NCI-H1048 (cell line): ENCODE measurements around the gene MAPRE3.

Experiments
- DNase-seq: peaks from one replicate; lab custom pipeline; 2025; lab: John Stamatoyannopoulos, UW

Gene MAPRE3

GRCh38 chr2:26950246-26950645, 20.2 kb upstream of the MAPRE3 start:
- no peak for DNase-seq

DNA sequence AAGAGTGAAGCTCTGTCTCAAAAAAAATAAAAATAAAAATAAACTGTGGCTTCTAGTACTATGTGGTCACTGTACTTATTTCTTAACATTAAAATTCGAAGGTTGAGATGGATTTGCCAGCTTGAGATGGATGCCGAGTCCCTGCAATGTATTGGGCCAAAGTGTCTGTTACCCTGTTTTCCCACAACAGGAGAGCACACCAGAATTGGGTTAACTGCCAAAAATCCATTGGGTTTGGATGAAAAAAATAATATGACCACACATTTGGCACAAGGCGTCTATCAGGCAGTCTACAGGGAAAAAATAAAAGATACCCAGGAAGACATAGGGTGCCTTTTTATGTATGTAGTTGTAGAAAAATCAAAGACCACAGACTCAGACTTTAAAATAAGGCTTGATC, 19.2 kb upstream of the MAPRE3 start:
- no peak for DNase-seq

DNA sequence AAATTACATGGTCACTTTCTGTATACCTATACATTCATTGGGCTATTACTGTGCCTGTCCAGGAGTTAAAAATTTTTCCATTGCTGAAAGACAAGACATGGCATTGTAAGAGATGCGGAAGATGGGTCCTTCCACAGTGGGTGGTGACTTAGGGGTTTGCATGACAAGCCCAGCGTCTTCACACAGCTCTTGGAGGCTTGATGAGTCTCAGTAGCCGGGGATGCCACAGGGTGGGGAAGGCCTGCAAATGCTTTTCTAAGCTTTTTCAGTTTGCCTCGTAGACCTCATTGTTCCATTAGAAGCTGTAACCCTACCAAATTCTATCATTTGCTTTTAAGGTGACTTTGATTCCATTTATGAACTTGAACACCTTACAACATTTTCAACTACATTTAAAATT, 18.1 kb upstream of the MAPRE3 start:
- DNase-seq: no peak

DNA sequence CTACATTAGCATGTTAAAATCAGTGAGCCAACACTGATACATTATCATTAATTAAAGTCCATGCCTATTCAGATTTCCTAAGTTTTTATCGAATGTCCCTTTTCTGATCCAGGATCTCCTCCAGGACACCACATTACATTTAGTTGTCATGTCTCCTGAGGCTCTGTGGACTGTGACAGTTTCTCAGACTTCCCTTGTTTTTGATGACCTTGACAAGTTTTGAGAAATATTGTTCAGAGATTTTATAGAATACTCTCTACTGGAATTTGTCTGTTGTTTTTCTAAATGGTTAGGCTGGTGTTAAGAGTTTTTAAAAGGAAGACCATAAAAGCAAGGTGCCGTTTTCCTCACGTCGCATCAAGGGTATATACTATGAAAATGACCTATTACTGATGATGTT, 16.3 kb upstream of the MAPRE3 start:
- no peak for DNase-seq

DNA sequence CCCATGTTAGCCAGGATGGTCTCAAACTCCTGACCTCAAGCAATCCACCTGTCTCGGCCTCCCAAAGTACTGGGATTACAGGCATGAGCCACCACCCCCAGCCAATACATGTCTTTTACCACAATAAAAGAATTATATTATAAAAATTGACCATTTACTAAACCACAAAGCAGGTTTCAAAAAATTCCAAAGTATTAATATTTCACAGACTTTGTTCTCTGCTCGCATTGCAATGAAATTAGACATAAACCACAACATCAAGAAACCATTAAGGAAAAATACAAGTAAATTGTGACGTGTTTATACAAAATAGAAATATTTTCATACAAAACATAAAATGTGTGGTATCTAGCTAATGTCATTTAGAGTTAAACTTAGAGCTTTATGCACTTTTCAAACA, 13.4 kb upstream of the MAPRE3 start:
- DNase-seq: no peak

GRCh38 chr2:26957534-26957933, 12.9 kb upstream of the MAPRE3 start:
- DNase-seq: no peak

GRCh38 chr2:26959331-26959730, 11.1 kb upstream of the MAPRE3 start:
- DNase-seq: no peak

DNA sequence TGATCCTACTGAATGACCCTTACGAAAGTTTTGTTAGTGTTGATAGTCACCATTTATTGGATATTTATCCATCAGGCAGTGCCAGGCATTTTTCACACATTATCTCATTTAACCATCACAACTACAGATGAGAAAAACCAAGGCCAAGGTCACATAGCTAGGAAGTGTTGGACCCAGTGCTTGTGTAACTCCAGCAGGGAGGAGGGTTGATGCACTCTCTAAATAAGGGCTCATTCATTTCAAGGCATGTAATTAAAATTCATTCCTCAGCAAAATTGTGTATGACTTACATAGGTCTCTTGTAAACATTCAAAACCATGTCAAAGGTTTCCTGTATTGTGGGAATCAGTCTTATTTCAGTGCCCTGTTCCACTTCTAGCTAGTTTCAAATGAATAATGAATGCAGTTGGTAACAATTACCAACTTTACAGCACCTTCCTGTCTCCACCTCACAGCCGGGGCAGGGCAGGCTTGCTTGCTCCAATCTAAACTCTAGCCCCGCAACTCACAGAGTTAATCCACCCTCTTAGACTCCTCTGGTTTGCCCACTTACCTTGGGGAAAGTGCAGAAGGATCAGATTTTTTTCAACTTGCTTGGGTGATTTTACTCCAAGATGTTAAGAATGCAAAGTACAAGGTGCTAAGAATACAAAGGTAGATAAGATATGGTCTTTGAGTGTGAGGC, 5.8 kb upstream of the MAPRE3 start:
- DNase-seq: no peak

DNA sequence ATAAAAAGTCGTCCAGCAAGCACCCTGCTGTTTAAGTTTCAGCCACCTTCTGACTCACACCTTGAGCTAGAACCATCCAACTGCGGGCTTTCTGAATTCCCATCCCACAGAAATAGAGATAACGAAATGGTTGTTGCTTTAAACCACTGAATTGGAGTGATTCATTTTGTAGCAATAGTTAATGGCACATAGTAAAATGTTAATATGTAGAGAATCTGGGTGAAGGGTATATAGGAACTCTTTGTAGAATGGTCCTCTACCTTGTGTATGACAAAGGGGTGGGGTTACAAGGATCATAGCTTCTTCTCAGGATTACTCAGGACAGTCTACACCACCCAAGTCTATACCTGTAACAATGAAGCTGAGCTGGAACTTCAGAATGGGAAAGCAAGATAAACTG, 2.4 kb upstream of the MAPRE3 start:
- DNase-seq: no peak

- DNase-seq: no peak
Measured at GRCh38 chr2:26969077-26969844, 1.2 kb upstream of the MAPRE3 start.

DNA sequence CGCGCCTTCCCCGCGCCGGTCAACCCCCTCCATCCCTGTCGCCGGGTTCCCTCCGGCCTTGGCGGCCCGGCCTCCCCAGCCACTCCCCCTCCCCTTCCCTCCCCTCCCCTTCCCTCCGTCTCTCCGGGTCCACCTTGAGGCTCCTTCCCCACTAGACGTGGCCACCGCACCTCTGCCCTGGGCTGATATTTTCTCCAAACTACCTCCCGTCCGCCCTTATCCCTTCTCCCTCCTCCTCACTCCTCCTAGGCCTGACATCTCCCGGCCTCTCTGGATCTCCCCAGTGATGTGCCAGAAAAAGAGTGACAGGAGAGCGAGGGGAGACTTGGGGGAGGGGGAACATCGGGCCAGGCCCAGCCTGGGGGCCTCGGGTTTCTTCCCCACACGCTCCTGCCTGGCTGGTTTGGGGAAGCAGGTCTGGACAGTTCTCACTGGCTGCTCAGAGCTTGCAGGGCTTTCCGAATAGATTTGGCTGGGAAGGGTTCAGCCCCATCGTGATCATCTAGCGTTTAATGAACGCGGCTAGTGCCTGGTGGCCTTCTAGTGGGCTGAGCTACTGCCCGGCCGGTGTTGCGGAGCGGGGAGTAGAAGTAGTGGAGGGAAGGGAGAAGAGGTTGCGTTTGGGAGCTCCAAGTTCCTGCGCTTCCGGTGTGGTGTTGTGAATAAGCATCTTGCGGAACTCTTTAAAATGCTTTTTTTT, 641 bp downstream of the MAPRE3 start:
- DNase-seq: no peak

- no peak for DNase-seq
Measured at GRCh38 chr2:26971911-26972786, 1.7 kb downstream of the MAPRE3 start.

DNA sequence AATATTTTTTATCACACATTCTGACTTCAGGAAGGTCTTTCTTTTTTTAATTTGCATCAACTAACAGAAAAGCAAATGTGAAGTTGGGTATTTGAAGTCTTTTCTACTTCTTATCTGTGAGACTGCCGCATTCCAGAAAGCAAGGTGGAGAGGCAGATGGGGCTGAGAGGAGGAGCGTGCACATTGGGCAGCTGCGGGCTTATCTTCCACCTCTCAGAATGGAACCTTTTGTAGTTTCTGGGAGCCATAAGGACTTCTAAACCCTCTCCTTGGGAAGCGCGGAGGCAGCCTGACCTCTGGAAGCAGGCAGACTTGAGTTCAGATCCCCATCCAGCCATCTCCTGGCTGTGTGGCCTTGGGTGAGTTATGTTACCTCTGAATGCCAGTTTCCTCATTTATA, 3.9 kb downstream of the MAPRE3 start:
- DNase-seq: no peak

DNA sequence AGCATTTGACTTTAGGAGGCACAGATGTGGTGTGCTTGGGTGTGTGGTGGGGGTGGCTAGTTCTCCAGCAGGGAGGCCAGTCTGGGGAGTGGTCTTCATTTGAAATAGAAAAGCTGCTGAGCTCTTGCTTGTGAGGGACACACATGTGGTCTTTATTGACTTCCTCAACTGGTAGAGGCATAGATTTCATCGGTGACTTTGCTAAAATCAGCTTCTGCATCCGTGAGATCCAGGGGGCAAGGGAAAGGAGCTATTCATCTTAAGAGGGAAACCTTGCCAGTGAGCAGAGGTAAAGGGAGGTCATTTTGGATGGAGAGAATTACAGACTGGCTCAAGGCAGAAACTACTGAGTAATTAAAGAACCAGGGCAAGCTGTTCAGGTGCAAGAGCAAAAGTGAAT, 4.7 kb downstream of the MAPRE3 start:
- no peak for DNase-seq

DNA sequence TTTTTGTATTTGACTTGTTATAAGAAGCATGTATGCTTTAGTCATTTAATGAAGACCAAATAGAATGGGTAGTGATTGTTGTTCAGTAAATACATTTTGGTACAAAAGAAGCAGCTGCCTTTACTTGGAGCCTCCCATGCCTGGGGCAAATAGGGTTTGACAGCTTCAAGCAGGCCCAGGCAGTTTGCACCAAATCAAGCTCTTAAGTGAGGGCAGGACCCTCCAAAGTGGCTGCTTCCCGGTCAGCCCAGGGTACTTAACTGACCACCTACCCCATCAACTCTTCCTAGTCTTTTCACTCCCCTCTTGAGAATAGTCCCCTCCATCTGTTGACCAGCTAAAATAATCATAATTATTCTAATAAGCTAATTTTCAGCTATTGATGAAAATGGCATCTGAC, 5.2 kb downstream of the MAPRE3 start:
- DNase-seq: no peak

DNA sequence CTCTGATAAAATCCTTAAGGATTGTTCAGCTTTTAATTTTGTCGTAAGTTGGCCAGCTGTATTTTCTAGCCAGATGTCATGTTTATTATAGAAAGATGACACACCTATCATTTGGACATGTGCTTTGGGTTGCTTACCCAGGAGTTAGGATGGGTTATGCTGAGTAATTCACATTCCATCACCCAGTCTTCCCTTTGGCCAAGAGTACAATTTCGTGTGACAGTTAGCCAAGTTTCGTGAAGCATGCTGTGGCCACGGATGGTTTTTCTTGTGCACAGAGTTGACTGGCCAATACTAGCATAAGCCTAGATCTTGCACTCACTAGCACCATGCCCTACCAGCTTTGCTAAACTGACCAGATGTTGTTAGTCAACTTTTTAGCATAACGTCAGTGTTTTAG, 5.8 kb downstream of the MAPRE3 start:
- DNase-seq: no peak

DNA sequence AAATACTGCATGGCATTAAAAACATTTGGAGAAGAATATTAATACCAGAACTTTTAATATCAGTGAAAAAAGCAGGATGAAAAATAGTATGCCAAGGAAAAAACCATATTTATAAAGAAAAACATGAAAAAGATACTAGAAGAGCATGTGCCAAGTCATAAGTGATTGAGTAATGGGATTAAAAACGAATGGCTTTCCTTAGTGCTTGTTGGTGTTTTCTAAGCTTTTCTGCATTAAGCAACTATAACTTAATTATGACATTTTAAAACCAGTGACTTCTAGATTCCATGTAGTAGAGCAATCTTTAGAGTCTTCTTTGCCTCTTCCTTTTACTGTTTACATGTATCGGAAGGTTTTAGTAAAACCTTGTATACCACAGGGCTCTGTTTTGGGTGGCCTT, 6.6 kb downstream of the MAPRE3 start:
- DNase-seq: no peak

- no peak for DNase-seq
Measured at GRCh38 chr2:26978061-26978596, 7.7 kb downstream of the MAPRE3 start.

GRCh38 chr2:26979741-26980140, 9.3 kb downstream of the MAPRE3 start:
- no peak for DNase-seq

- DNase-seq: no peak
Measured at GRCh38 chr2:26980971-26981370, 10.5 kb downstream of the MAPRE3 start.

DNA sequence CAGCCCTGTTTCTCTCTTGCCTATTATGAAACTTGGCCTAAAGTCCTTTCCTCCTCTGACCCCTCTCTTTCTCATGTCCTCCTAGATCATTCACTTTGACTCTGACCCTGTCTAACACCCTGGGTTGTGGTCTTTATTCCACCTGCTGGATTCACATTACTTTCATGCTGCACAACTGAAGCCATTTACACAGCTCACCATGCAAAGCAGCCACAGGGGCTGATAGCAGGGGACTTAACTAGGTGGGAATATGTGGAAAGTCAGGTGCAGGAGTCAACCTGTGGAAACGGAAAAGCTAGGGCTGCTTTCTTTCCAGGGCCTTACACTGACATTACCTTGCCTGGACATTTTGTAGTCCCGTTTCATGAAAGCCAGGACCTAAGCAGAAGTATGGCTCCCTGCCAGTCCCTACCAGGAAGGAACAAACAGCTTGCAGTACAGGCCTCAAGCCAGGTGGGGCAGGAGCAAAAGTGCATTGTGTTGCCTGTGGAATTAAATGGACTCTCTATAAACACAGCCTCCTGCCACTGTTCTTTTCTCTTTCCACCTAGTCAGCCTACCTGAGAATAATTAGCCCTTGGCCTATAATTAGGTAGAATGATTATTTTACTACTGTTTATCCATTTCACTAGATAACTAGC, 11.8 kb downstream of the MAPRE3 start:
- DNase-seq: no peak
